OCI-LY7 (cell line): ENCODE results near the gene MCM6. TPM values are rescaled to one million over a fixed set of nuclear protein-coding genes. Genes with fewer than 3 reads are reported as not detected.
"Not testable (repeated sequence)": the region's sequence is repeated elsewhere in the genome, so short reads cannot be mapped to it uniquely, and the experiment has no call there.

ENCODE experiments used
- BruUV-seq: library from RNA; stranded (reverse); fragments of 400-500 nt; replicated peaks from 2 replicates; lab custom pipeline; 2021; lab: Mats Ljungman, UMichigan
- CTCF ChIA-PET: fragments of 300-600 bp; sonication (Branson Sonifier 250); formaldehyde crosslinking; loops from one replicate; lab custom pipeline; 2022; ENCODE audit warnings: antibody characterized with exemption; ENCODE audit not compliant: unreplicated experiment; lab: Charles Lee
- POLR2A ChIA-PET: fragments of 300-600 bp; sonication (Branson Sonifier 250); formaldehyde crosslinking; loops from one replicate; lab custom pipeline; 2022; ENCODE audit warnings: antibody characterized with exemption; lab: Charles Lee
- DNase-seq: peaks from one replicate; pipeline ENCODE4 v3.0.0-alpha.2; 2015; ENCODE audit warnings: low spot score
- H2AFZ ChIP-seq: fragments of 200-600 bp; sonication (generic), shearing (Covaris generic); 2 replicates; pipeline ENCODE4 v1.6.1; 2014; ENCODE audit warnings: mild to moderate bottlenecking, antibody characterized with exemption, low read length, moderate library complexity
- H3K27ac ChIP-seq: fragments of 200-600 bp; sonication (generic); 2 replicates; pipeline ENCODE4 v1.5.1; 2014; ENCODE audit warnings: mixed run types, low read depth, mild to moderate bottlenecking, moderate library complexity, low read length, inconsistent platforms; ENCODE audit not compliant: poor library complexity, severe bottlenecking
- H3K36me3 ChIP-seq: fragments of 200-600 bp; sonication (generic); 2 replicates; pipeline ENCODE4 v1.6.1; 2014; ENCODE audit warnings: mild to moderate bottlenecking, antibody characterized with exemption, low read length, moderate library complexity, mixed read lengths; ENCODE audit not compliant: insufficient read depth
- H3K4me1 ChIP-seq: fragments of 200-600 bp; sonication (generic); 2 replicates; pipeline ENCODE4 v1.5.1; 2014; ENCODE audit warnings: mild to moderate bottlenecking, low read length; ENCODE audit not compliant: insufficient read depth, poor library complexity, severe bottlenecking
- H3K4me2 ChIP-seq: fragments of 200-600 bp; sonication (generic); 2 replicates; pipeline ENCODE4 v1.6.1; 2014; ENCODE audit warnings: mild to moderate bottlenecking, low read length
- H3K4me3 ChIP-seq: fragments of 200-600 bp; sonication (generic); 2 replicates; pipeline ENCODE4 v1.5.1; 2014; ENCODE audit warnings: mild to moderate bottlenecking, low read depth, low read length; ENCODE audit not compliant: poor library complexity, severe bottlenecking
- H3K79me2 ChIP-seq: fragments of 200-600 bp; sonication (generic); 2 replicates; pipeline ENCODE4 v1.6.1; 2016; ENCODE audit warnings: low read depth, mild to moderate bottlenecking, low read length, moderate library complexity, mixed read lengths; ENCODE audit not compliant: insufficient read depth
- H3K9me2 ChIP-seq: fragments of 200-600 bp; sonication (generic); 2 replicates; pipeline ENCODE4 v1.6.1; 2016; ENCODE audit warnings: mild to moderate bottlenecking, low read length, mixed read lengths; ENCODE audit not compliant: insufficient read depth
- H3K9me3 ChIP-seq: fragments of 200-600 bp; sonication (generic); 2 replicates; pipeline ENCODE4 v1.6.1; 2014; ENCODE audit warnings: mild to moderate bottlenecking, mixed run types, low read length, mixed read lengths
- H4K20me1 ChIP-seq: fragments of 200-600 bp; sonication (generic); 2 replicates; pipeline ENCODE4 v1.6.1; 2014; ENCODE audit warnings: mild to moderate bottlenecking, antibody characterized with exemption, low read length, moderate library complexity, mixed read lengths; ENCODE audit not compliant: insufficient read depth
- CTCF ChIP-seq: fragments of 200-600 bp; sonication (generic); conservative IDR thresholded peaks from 2 replicates; pipeline ENCODE4 v1.5.1; 2014; ENCODE audit warnings: mild to moderate bottlenecking, antibody characterized with exemption, low read length, moderate library complexity, mixed read lengths
- EZH2phosphoT487 ChIP-seq: fragments of 200-600 bp; sonication (generic); IDR thresholded peaks from 2 replicates; pipeline ENCODE4 v1.6.1; 2018; ENCODE audit warnings: low read depth, borderline replicate concordance, mild to moderate bottlenecking, mixed run types, antibody characterized with exemption, low read length, moderate library complexity, mixed read lengths
- intact Hi-C: fragments of 100-400 bp; cut with micrococcal nuclease; formaldehyde crosslinking; loops from one replicate; pipeline ENCODE4 v1.10.0; 2022; ENCODE audit not compliant: unreplicated experiment
- total RNA-seq, 2 experiments: library from RNA; depleted of rRNA in 1 of 2; stranded (reverse); fragments of >200 nt in 1 of 2; shearing (Covaris generic) in 1 of 2; gene quantifications; 2 replicates each; pipeline ENCODE4 v1.2.3, GENCODE V29; 2014 to 2022

The MCM6 gene
- total RNA-seq, 2 experiments from 2014 or later: 61.2 to 171 TPM

- no TSS peak for BruUV-seq
- DNase-seq: no peak
- TF ChIP-seq EZH2phosphoT487 (no peak), CTCF (no peak)
- ChIA-PET CTCF (no interaction called here), POLR2A (interaction anchor here (0.6 kb wide), 1 partner anchor 50 kb away, joined by 4 read pairs; no protein-coding TSS in a partner anchor)
- intact Hi-C loops: no loop called here
- no peak overlapping the region for H3K4me3 ChIP-seq
- H3K79me2 ChIP-seq: no peaks in the 10 kb centered on the region
- H2AFZ ChIP-seq: no peak overlapping the region
- no peaks in the 10 kb centered on the region for H3K9me2 ChIP-seq
- no peaks in the 10 kb centered on the region for H3K9me3 ChIP-seq
- H3K27ac ChIP-seq: no peak overlapping the region
- H3K36me3 ChIP-seq: no peaks in the 10 kb centered on the region
- H3K4me2 ChIP-seq: no peak overlapping the region
- no peaks in the 10 kb centered on the region for H4K20me1 ChIP-seq
- H3K4me1 ChIP-seq: no peaks in the 10 kb centered on the region
Measured at GRCh38 chr2:135885709-135886108, 9.5 kb upstream of the MCM6 start.

- H3K4me1 ChIP-seq: no peaks in the 10 kb centered on the region
- DNase-seq: no peak
- intact Hi-C loops: no loop called here
- no peaks in the 10 kb centered on the region for H3K36me3 ChIP-seq
- H3K4me3 ChIP-seq: no peak overlapping the region
- no peaks in the 10 kb centered on the region for H3K9me3 ChIP-seq
- TF ChIP-seq CTCF: no peak
- TF ChIP-seq EZH2phosphoT487: no peak
- H3K79me2 ChIP-seq: no peaks in the 10 kb centered on the region
- no peaks in the 10 kb centered on the region for H3K9me2 ChIP-seq
- ChIA-PET POLR2A (interaction anchor here (0.6 to 1.5 kb wide), 4 partner anchors 11 to 500 kb away, joined by 3 to 5 read pairs (median 4); no protein-coding TSS in a partner anchor), CTCF (no interaction called here)
- no TSS peak for BruUV-seq
- H2AFZ ChIP-seq: no peak overlapping the region
- no peak overlapping the region for H3K4me2 ChIP-seq
- no peaks in the 10 kb centered on the region for H4K20me1 ChIP-seq
- H3K27ac ChIP-seq: no peak overlapping the region
Measured at GRCh38 chr2:135882415-135882814, 6.2 kb upstream of the MCM6 start.

GRCh38 chr2:135876770-135877169 is 527 bp upstream of the MCM6 start:
- POLR2A ChIA-PET: interaction anchor here (0.6 to 1.8 kb wide), 13 partner anchors 11 to 854 kb away, joined by 3 to 8 read pairs (median 4); no protein-coding TSS in a partner anchor
- H2AFZ ChIP-seq: peak overlapping the region; percentile 86
- H3K4me2 ChIP-seq: peak overlapping the region; percentile 57
- H3K4me1 ChIP-seq: peaks cover 26% of the 10 kb centered on the region
- DNase-seq, H3K9me2 ChIP-seq, H3K9me3 ChIP-seq, CTCF ChIA-PET: not testable (repeated sequence)
- H4K20me1 ChIP-seq: peaks cover 28% of the 10 kb centered on the region
- peak overlapping the region; percentile 38 for H3K27ac ChIP-seq
- H3K36me3 ChIP-seq: peaks cover 40% of the 10 kb centered on the region
- peak overlapping the region; percentile 84 for H3K4me3 ChIP-seq
- intact Hi-C loops: loop anchor here (1.0 kb wide), 1 partner anchor 508 kb away; no protein-coding TSS in a partner anchor
- peaks cover 42% of the 10 kb centered on the region for H3K79me2 ChIP-seq
- BruUV-seq: TSS peak; percentile 87
